Natural killer cell (primary cell): ENCODE measurements around the gene ABCC11. TPM values are rescaled to one million over a fixed set of nuclear protein-coding genes. Genes with fewer than 3 reads are reported as not detected.
A peak's percentile ranks its signal among the peaks of the same experiment; 100 is the strongest.

Experiments used
- ATAC-seq, 3 donors: fragments of 150-1000 bp in 2 of 3; fragments of 200-7000 bp in 1 of 3; cut with Tn5 transposase; 1 replicate in 1 of 3; 2 replicates in 2 of 3; pipeline ENCODE4 v1.10.0; 2021; ENCODE audit warnings: mild to moderate bottlenecking in 2 of 3, moderate library complexity in 2 of 3
- DNase-seq, 2 donors: peaks; one replicate each; pipeline versions ENCODE4 v3.0.0 to v3.0.0-alpha.2; 2013 to 2021; ENCODE audit warnings: mixed read lengths in 1 of 2
- H3K27ac ChIP-seq: one replicate; pipeline ENCODE4 v1.5.1; 2013; ENCODE audit warnings: mild to moderate bottlenecking, low read length
- H3K27me3 ChIP-seq: one replicate; pipeline ENCODE4 v1.6.1; 2013; ENCODE audit warnings: low read length; ENCODE audit not compliant: control insufficient read depth, insufficient read depth
- H3K36me3 ChIP-seq: one replicate; pipeline ENCODE4 v1.6.1; 2013; ENCODE audit warnings: low read length; ENCODE audit not compliant: control insufficient read depth, insufficient read depth
- H3K4me1 ChIP-seq: one replicate; pipeline ENCODE4 v1.6.1; 2013; ENCODE audit warnings: low read length; ENCODE audit not compliant: control insufficient read depth, insufficient read depth
- H3K4me3 ChIP-seq: one replicate; pipeline ENCODE4 v1.5.1; 2013; ENCODE audit warnings: low read length
- H3K9me3 ChIP-seq: one replicate; pipeline ENCODE4 v1.6.1; 2013; ENCODE audit warnings: low read length; ENCODE audit not compliant: control insufficient read depth, insufficient read depth
- H3K27ac Mint-ChIP-seq, 2 donors: one replicate each; pipeline ENCODE4 v1.8.0; 2022; ENCODE audit warnings: mild to moderate bottlenecking in 2 of 2, mixed read lengths in 2 of 2, moderate library complexity in 1 of 2
- H3K27me3 Mint-ChIP-seq, 2 donors: one replicate each; pipeline ENCODE4 v1.8.0; 2022; ENCODE audit warnings: low read depth in 2 of 2, mixed read lengths in 2 of 2
- H3K36me3 Mint-ChIP-seq: one replicate; pipeline ENCODE4 v1.8.0; 2022; ENCODE audit warnings: mixed read lengths
- H3K4me1 Mint-ChIP-seq, 2 donors: one replicate each; pipeline ENCODE4 v1.8.0; 2022; ENCODE audit warnings: mixed read lengths in 2 of 2
- H3K4me3 Mint-ChIP-seq: one replicate; pipeline ENCODE4 v1.8.0; 2022; ENCODE audit warnings: mild to moderate bottlenecking, moderate library complexity, mixed read lengths
- H3K9me3 Mint-ChIP-seq, 2 donors: one replicate each; pipeline ENCODE4 v1.8.0; 2022; ENCODE audit warnings: mixed read lengths in 2 of 2
- WGBS: methylation state at CpG from one replicate; pipeline ENCODE4 v1.1.7; 2013; ENCODE audit warnings: missing lambda C conversion rate; ENCODE audit not compliant: insufficient coverage; 5-methylcytosine and 5-hydroxymethylcytosine counted together
- intact Hi-C: fragments of 100-400 bp; cut with micrococcal nuclease; formaldehyde crosslinking; loops from one replicate; pipeline ENCODE4 v1.14.2; 2022
- total RNA-seq, 4 donors: library from RNA; stranded (reverse); fragments of 120-200 nt in 1 of 4; gene quantifications; one replicate each; pipeline versions ENCODE4 v1.2.3 to v1.2.4, GENCODE V29; 2013 to 2022
- TF ChIP-seq, protein P1 (sequence below): fragments of 200-600 bp; IDR thresholded peaks from one replicate; pipeline ENCODE4 v1.8.0; 2022; ENCODE audit warnings: antibody characterized with exemption

ABCC11 gene
- total RNA-seq, 3 donors from 2014 or later (not counting 1 experiment from before 2014, with no cell fraction given) = 0.20 to 0.30 TPM; not detected in 1

DNA sequence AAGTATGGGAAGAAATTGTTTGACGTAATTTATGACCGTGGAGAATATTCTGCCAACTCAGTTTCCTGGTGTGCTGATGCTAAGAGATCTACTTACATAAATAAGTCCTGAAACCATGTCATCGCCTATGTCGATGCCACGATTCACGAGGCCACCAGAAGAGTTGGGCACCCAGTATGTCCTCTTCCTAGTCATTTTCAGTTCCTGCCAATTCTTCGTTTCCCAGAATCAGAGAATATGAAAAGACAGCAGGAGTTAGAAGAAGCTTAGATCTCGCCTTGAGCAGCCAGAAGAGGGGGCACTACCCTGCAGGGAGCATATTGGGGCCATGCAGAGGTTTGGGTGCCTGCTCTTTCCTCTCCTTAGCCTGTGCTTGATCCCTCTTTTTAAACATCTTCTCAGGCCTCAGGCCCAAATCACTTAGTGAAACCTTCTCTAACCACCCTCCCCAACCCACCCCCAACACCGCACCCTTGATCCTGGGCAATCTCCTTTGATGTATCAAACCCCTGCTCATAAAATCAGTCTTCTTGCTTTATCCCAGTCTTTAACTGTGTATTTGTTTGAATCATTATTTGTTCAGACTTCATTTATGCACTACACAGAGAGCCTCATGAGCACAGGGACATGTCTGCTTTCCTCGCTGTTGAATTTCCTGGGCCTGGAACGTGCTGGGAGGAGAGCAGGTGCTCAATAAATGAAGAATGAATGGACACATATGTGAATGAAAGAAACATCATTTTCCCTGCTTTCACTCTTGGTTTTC lies 15.4 kb downstream of the ABCC11 start:
- Mint-ChIP-seq H3K4me1 (no peaks in the 10 kb centered on the region), H3K4me3 (no peak overlapping the region), H3K27me3 (peaks cover 6 to 12% of the 10 kb centered on the region in 2 donors), H3K36me3 (no peaks in the 10 kb centered on the region), H3K27ac (no peak overlapping the region), H3K9me3 (no peaks in the 10 kb centered on the region)
- H3K4me3 ChIP-seq = no peak overlapping the region
- no peaks in the 10 kb centered on the region for H3K36me3 ChIP-seq
- ATAC-seq (peak in 1 of 3 donors; percentile 37), DNase-seq (peak in 1 of 2 donors; percentile 47)
- intact Hi-C loops = no loop called here
- H3K27ac ChIP-seq = no peak overlapping the region
- no peaks in the 10 kb centered on the region for H3K4me1 ChIP-seq
- WGBS = 41% methylated on average over 11 of the region's 11 CpGs
- TF ChIP-seq, protein P1, sequence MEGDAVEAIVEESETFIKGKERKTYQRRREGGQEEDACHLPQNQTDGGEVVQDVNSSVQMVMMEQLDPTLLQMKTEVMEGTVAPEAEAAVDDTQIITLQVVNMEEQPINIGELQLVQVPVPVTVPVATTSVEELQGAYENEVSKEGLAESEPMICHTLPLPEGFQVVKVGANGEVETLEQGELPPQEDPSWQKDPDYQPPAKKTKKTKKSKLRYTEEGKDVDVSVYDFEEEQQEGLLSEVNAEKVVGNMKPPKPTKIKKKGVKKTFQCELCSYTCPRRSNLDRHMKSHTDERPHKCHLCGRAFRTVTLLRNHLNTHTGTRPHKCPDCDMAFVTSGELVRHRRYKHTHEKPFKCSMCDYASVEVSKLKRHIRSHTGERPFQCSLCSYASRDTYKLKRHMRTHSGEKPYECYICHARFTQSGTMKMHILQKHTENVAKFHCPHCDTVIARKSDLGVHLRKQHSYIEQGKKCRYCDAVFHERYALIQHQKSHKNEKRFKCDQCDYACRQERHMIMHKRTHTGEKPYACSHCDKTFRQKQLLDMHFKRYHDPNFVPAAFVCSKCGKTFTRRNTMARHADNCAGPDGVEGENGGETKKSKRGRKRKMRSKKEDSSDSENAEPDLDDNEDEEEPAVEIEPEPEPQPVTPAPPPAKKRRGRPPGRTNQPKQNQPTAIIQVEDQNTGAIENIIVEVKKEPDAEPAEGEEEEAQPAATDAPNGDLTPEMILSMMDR = peak; percentile 5
- H3K9me3 ChIP-seq = no peaks in the 10 kb centered on the region
- no peaks in the 10 kb centered on the region for H3K27me3 ChIP-seq

DNA sequence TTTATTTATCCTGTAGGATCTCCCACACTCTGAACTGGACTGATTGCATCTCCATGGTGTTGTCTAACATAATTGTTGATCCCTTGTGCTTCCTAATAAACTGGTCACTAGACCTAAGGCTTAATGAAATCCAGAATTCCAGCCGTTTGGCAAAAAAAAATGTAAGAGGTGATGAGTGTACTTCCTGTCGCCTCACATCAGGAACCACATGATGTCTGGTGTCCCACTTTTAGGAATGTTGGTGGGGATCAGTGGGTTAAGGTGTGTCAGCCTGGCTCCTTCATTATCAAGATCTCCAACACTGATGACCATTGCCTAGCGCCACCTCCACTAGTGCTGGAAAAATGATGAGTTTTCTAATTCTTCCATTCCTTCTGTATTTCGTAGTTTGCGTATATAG lies 21.9 kb downstream of the ABCC11 start:
- H3K36me3 ChIP-seq = no peaks in the 10 kb centered on the region
- ATAC-seq (no peak), DNase-seq (no peak)
- H3K4me3 ChIP-seq = no peak overlapping the region
- H3K36me3 Mint-ChIP-seq = no peaks in the 10 kb centered on the region
- no peaks in the 10 kb centered on the region for H3K4me1 ChIP-seq
- TF ChIP-seq, protein P1 = no peak
- H3K9me3 Mint-ChIP-seq = no peaks in the 10 kb centered on the region
- H3K27ac Mint-ChIP-seq = no peak overlapping the region
- H3K27me3 ChIP-seq = no peaks in the 10 kb centered on the region
- no peaks in the 10 kb centered on the region for H3K9me3 ChIP-seq
- no peak overlapping the region for H3K4me3 Mint-ChIP-seq
- no peak overlapping the region for H3K27ac ChIP-seq
- no peaks in the 10 kb centered on the region for H3K4me1 Mint-ChIP-seq
- 87% methylated on average over 4 of the region's 5 CpGs for WGBS
- intact Hi-C loops = no loop called here
- peaks cover 12 to 19% of the 10 kb centered on the region in 2 donors for H3K27me3 Mint-ChIP-seq

DNA sequence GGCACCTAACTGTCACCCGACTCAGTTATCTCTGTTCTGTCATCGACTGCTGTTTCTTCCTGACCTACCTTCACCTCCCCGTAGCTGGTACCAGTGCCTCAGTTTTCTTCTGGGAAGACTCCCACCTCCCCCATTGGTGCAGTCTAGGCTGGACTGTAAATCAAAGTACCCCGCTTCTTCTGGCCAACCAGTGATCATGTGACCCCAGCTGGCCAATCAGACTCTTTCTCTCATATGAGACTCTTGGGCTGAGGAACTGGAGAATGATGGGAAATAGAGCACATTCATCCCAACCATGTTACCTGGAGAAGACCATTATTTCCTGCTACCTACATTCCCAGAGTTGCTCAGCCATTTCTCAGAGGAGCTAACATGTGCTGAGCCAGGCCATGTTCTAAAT lies 23.8 kb downstream of the ABCC11 start:
- Mint-ChIP-seq H3K27ac (no peak overlapping the region), H3K4me1 (no peaks in the 10 kb centered on the region), H3K9me3 (no peaks in the 10 kb centered on the region), H3K4me3 (no peak overlapping the region), H3K27me3 (peaks cover 5 to 19% of the 10 kb centered on the region in 2 donors), H3K36me3 (no peaks in the 10 kb centered on the region)
- no peak overlapping the region for H3K4me3 ChIP-seq
- no peak overlapping the region for H3K27ac ChIP-seq
- H3K27me3 ChIP-seq = no peaks in the 10 kb centered on the region
- H3K9me3 ChIP-seq = no peaks in the 10 kb centered on the region
- DNase-seq (no peak), ATAC-seq (no peak)
- no peaks in the 10 kb centered on the region for H3K4me1 ChIP-seq
- TF ChIP-seq, protein P1 = no peak
- intact Hi-C loops = no loop called here
- WGBS = 97% methylated on average over 4 of the region's 4 CpGs
- H3K36me3 ChIP-seq = no peaks in the 10 kb centered on the region

DNA sequence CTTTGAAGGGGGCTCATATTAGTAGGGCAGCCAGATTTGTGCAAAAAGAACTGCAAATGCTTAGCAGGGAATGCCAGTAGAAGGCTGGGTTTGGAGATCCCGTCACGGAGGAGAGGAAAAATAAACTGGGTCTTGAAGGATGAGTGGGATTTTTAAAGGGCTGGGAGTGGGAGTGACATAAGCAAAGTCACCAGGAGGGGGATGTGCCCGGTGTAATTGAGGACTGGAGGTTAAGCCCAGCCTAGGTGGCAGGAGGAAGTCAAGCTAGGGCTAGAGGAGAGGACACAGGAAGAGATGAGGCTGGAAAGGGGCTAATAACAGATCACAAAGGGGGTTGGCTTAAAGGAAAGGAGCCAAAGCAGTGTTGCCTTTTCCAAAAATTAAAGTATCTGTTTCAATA lies 26.4 kb downstream of the ABCC11 start:
- H3K4me1 ChIP-seq = no peaks in the 10 kb centered on the region
- intact Hi-C loops = no loop called here
- Mint-ChIP-seq H3K4me3 (no peak overlapping the region), H3K4me1 (no peaks in the 10 kb centered on the region), H3K36me3 (no peaks in the 10 kb centered on the region), H3K27ac (no peak overlapping the region), H3K27me3 (peaks cover 0 to 22% of the 10 kb centered on the region in 2 donors), H3K9me3 (no peaks in the 10 kb centered on the region)
- WGBS = 86% methylated on average over 3 of the region's 3 CpGs
- H3K9me3 ChIP-seq = no peaks in the 10 kb centered on the region
- no peaks in the 10 kb centered on the region for H3K27me3 ChIP-seq
- no peak overlapping the region for H3K27ac ChIP-seq
- no peak overlapping the region for H3K4me3 ChIP-seq
- H3K36me3 ChIP-seq = no peaks in the 10 kb centered on the region
- TF ChIP-seq, protein P1 = no peak
- ATAC-seq (no peak), DNase-seq (no peak)
